DMS53 treated with DMSO at 0.1 percent for 48 hours (cell line): Measurements from ENCODE around the gene GPR17.

Experiments used
- DNase-seq: peaks from one replicate; lab custom pipeline; 2025; ENCODE audit not compliant: unreplicated experiment; lab: John Stamatoyannopoulos, UW

GPR17 gene

DNA sequence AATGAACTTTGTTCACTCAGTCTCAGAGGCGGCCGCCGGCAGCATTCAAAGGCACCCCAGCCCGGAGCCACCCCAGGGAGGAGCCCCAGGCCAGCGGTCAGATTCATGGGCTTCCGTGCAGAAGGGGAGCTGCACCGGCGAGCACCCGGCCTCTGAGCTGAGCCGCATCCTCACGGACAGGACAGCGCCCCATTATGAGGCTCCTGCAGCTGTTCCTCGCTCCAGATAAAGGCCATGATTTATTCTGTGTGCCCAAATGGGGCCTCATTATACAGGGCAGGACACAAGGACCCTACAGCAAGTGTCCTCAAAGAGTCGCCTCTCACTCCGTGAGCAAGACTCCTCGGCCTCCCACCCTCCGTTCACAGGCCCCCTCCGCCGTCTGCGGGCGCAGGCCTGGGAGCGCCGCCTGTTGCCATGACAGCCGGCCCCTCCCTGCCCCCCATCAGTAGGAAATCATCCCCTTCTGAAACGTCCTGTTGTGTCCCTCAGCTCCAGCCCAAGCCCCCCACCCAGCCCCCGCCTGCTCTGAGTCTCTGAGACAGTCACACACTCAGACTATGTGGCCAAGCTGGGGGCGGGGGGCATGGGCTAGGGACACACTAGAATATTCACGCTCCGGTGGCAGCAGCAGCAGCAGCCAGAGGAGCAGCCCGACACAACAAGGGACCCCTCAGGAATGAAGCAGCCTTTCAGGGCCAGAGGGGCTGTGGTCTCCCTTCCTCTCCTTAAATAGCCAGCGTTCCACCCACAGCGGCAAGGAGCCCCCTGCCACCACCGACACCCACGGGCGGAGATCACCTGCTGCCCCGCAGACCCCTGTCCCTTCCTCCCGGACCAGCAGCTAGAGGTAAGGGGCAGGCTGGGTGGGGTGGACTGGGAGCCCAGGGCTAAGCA is at the start of gene GPR17:
Gene GPR17, plus strand, starts transcription at position 759 of the 897 bp plus-strand sequence. CDS start 4,583 bp downstream, outside the sequence.
- DNase-seq, result no peak

DNA sequence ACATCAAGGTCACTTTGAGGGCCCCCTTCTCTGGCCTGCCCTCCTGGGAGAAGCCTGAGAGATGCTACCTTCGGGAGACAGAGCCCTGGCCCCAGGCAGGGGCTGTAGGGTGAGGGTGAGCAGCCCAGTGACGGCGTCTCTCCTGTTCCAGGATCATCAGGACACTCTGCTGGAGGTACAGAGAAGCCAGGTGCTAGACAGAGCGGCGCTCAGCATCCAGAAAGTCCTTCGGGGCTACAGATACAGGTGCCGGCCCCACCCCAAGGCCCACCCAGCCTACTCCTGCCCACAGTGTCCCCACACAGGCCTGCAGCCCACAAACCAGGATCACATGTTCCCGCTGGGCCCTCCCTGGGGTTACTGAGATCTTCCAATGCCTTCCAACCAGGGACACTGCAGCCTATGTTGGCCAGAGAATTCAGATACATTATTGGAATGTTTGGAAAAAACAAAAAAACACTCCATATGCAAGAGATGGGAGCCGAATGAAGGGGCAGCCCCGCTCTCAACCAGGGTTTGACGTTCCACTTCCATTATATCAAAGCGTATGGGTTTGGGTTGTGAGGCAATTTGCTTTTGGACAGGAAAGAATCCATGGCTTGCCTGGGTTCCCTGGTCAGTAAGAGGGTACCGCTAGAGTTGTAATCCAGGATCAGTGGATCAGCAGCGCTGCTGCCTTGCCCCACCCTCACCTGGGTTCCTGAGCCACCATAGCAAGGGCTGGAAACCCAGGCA is 49.5 kb upstream of the GPR17 start:
- DNase-seq, result no peak

DNA sequence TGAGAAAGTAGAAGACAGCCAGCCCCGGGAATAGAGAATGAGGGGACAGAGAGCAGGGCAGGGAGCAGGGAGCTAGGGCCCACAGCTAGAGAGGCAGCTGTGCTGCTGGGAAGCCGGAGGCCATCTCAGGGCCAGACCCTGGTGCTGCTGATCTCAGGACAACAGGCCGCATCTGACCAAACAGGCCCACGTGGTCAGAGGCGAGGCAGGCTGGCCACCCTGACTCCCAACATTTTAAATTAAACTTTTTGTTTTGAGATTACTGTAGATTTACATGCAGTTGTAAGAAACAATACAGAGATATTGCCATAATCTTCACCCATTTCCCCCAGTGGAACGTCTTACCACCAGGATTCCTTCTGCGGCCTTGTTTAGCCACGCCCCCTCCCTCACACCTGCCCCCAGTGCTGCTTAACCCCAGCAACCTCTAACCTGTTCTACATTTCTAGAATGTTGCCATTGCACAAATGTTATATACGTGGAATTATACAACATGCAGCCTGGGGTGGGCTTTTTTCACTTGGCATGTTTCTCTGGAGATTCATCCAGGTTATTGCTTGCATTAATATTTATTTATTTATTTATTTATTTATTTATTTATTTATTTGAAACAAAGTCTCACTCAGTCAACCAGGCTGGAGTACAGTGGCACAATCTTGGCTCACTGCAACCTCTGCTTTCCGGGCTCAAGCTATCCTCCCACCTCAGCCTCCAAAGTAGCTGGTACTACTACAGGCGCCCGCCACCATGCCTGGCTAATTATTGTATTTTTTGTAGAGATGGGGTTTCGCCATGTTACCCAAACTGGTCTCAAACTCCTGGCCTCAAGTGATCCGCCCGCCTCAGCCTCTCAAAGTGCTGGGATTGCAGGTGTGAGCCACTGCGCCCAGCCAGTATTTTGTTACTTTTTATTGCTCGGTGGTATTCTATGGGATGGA is 48.6 kb upstream of the GPR17 start:
- no peak for DNase-seq

GRCh38 chr2:127597984-127598380 is 48.0 kb upstream of the GPR17 start:
- DNase-seq, result no peak

- no peak for DNase-seq
Measured at GRCh38 chr2:127598711-127599110, 47.2 kb upstream of the GPR17 start.

DNA sequence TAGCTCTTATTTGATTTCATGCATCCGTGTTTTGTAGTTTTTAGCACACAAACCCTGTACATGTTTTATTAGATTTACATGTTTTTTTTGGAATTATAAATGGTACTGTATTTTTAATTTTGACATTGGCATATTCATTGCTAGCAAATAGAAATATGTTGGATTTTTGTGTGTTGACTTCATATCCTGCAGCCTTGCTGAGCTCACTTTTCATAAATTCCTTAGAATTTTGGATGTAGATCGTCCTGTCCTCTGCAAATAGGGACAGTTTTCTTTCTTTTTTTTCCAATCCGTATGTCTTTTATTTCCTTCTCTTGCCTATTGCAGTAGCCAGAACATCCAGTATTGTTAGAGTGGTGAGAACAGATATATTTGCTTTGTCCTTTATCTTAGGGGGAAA is 46.7 kb upstream of the GPR17 start:
- no peak for DNase-seq

DNA sequence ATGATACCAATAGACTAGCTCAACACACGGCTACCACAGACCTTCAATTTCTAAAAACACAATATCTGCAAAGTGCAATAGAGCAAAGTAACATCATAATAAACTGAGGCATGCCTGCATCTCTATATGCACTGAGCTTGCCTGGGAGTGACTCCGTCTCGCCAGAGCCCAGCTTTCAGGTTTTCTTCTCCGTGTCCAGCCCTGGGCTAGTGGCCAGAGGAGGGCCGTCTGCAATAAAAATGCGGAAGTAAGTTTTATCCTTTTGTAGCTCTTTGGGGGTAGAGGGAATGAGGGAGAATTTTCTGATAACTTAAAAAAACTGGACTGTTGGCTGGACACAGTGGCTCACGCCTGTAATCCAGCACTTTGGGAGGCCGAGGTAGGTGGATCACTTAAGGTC is 41.0 kb upstream of the GPR17 start:
- no peak for DNase-seq

- DNase-seq, result no peak
Measured at GRCh38 chr2:127605691-127606263, 40.2 kb upstream of the GPR17 start.

DNA sequence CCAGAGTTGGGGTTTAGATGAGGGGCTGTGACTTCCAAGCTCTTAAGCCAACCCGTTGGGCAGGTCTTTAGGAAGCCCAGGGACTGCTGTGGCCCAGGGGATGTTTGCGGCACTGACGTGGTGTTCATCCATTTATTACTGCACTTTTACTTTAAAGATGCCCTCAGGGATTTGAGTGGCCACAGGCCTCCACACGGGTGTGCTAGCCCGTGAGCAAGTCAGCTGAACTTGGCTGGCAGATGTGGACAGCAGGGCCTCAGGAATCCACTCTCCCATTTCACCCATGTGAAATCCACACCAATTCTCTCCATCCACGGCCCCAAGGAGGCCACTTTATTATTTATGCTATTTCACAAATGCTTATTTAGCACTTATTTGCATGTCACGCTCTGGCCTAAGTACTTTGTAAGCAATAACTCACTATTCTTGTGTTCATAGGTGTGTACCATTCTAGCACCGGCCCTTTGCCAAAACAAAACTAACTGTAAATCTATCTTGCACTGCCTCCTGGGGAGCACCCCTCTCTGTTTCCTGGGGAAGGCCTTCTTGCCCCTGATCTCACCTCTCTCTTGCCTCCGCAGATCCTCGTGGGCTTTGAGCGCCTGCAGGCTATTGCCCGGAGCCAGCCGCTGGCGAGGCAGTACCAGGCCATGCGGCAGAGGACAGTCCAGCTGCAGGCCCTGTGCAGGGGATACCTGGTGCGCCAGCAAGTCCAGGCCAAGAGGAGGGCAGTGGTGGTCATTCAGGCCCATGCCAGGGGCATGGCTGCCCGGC is 39.1 kb upstream of the GPR17 start:
- DNase-seq, result no peak

DNA sequence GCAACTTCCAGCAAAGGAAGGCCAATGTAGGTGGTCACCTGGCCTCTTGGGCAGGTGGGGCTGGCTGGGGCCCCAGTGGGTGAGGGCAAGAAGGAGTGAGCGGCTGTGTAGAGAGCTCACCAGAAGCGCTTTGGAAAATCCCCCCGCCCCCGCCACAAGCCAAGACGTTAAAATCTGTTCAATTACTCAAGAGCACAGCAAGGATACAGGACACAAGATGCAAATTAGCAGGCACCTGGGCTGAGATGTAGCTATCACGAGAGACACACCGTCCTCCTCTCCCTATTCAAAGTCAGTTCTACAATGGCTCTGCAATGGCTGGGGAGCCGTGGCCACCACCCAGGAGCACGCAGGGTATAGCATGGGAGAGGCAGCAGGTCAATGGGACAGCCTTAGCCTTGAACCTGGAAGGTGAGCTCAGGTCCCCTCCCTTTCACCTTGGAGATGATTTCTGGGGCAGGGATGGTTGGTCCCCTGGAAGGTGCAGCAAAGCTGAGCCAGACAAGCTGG is 38.5 kb upstream of the GPR17 start:
- DNase-seq, result no peak

DNA sequence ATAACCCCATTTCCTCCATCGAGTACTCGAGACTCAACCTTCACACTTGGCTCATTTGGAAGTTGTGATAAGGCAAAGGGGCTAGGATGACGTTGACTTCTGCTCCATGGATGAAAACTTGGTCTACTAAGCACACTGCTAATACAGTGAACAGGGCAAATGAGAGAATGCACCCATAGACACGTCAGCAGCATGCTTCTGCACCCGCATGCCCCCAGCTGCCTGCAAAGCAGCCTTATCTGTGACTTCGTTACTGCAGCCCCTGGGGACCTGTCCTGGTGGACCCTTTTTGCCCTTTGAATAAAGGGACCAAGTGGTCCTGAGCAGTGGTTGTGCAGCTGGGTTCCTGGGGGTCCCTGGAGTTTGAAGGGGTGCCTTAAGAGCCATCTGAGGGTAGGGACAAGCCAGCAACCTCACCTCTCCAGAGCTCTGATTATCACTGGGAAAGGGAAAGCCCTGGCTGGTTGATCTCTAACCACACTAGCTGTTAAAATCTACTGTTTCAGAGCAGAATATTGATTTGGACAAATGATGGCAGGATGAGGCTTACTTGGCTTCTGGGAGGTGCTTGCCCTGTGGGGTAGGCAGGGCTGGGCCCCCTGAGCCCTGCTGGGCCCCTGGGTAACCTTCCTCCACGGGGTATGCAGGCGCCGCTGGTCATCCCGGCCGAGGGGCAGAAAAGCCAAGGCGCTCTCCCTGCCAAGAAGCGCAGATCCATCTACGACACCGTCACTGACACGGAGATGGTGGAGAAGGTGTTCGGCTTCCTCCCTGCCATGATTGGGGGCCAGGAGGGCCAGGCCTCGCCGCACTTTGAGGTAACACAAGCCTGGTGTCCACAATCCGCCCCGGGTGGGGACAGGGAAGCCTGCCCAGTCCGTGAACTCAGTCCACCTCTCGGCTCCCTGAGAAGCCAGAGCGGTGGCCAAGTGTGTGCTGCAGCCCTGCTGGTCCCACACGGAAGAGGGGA is 37.6 kb upstream of the GPR17 start:
- DNase-seq, result no peak

DNA sequence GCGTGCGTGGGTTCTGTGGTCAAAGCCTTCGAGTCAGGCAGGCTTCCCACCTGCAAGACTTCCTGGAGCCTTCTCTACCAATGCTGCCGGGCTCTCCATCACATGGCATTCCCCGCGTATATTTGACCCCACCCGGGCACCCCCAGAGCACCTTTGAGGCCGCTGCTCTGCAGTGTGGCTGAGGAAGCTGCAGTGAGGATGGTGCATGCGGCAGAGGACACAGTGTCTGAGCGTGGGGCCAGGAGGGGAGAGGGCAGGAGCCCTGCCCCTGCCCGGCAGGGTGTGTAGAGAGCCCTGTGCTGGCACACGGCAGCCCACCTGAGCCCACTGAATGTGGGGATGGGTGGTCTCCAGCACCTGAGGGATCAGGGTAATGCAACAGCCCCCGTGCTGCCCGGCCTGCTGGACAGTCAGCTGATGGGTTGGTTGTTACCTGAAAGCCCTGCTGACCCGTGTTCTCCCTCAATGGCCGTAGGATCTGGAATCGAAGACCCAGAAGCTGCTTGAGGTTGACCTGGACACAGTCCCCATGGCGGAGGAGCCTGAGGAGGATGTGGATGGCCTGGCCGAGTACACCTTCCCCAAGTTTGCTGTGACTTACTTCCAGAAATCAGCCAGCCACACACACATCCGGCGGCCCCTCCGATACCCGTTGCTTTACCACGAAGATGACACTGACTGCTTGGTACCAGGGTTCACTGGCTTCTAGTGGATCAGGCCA is 36.8 kb upstream of the GPR17 start:
- DNase-seq, result no peak

GRCh38 chr2:127609818-127610217 is 36.1 kb upstream of the GPR17 start:
- no peak for DNase-seq

GRCh38 chr2:127610561-127610960 is 35.4 kb upstream of the GPR17 start:
- DNase-seq, result no peak

DNA sequence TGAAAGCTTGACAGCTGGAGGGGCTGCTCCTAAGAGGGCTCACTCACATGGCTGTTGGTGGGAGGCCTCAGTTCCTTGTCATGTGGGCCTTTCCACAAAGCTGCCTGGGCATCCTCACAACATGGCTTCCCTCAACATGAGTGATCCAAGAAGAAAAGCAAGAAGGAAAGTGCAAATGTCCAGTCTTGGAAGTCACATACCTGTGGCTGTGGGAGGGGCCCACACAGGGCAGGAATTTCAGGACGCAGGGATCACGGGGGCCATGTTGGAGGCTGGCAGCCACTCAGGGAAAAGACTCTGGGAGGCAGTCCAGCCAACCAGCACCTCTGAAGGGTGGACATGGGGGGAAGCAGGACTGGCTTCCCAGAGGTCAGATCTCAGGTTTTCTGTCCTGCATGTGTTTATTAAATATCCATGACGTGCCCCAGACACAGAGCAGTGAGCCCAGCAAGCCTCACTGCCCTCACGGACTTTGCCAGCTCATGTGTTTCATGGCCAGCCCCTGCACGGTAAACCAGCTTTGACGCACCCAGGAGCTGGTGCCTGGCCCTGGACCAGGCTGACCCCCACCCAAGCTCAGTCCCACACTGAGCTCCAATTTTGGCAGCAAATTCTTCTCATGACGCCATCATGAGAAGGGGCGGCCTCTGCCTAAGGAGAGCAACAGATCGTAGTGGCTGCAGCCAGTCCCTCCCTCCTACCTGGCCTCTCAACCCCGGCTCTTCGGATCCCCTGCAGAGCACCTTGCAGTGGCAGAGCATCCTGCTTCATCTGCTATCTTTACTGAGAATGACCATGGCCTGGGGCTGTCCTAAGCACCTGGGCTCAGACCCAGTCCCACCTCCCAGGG is 34.7 kb upstream of the GPR17 start:
- no peak for DNase-seq

DNA sequence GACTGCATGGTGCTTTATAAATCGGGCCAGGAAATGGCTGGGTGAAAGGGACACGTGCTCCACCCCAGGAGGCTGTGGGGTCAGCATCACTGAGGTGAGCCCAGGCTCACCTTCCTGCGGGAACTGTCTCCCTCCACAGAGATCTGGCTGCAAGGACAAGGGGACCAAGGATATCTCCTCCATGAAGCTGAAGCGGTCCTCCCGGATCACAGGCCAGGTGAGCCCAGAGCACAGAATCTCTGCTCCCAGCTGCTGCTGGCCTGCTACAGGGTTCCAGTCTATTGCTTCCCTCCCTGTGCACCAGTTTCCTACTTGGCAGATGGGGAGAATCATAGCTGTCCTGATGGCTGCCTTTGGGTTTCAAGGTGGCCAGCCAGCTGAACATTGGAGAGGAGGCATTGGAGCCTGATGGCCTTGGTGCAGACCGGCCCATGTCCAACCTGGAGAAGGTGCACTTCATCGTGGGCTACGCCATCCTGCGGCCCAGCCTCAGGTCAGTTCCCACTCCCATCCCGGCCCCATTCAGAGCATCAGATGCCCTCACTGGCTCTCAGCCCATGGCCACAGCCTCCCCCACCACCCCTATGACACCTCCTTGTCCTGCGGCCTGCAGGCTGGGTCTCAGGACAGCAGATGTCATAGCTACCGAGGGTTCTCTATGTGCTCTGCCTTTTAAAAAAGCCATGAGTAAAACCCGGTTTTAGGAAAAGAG is 33.7 kb upstream of the GPR17 start:
- no peak for DNase-seq

GRCh38 chr2:127614246-127614645 is 31.7 kb upstream of the GPR17 start:
- DNase-seq, result no peak
